D341Med (cell line): Measurements from ENCODE around the gene AUP1.

Source experiments
- DNase-seq: peaks from one replicate; pipeline ENCODE4 v3.0.0; 2012; ENCODE audit warnings: low spot score

AUP1 gene

GRCh38 chr2:74535440-74535965 is 6.0 kb upstream of the AUP1 start:
- no peak for DNase-seq

GRCh38 chr2:74534411-74534810 is 4.9 kb upstream of the AUP1 start:
- DNase-seq = no peak

- no peak for DNase-seq
Measured at GRCh38 chr2:74533464-74533863, 4.0 kb upstream of the AUP1 start.

- DNase-seq = no peak
Measured at GRCh38 chr2:74532222-74532621, 2.7 kb upstream of the AUP1 start.

- DNase-seq = no peak
Measured at GRCh38 chr2:74531666-74532065, 2.2 kb upstream of the AUP1 start.

GRCh38 chr2:74530239-74531187 is 1.0 kb upstream of the AUP1 start:
- DNase-seq = peak; percentile 55

GRCh38 chr2:74528600-74529356 is 728 bp downstream of the AUP1 start:
- no peak for DNase-seq

GRCh38 chr2:74527741-74528140 is 1.8 kb downstream of the AUP1 start:
- DNase-seq = no peak

GRCh38 chr2:74526649-74527230 is 2.8 kb downstream of the AUP1 start:
- DNase-seq = no peak

GRCh38 chr2:74525717-74526648 is 3.5 kb downstream of the AUP1 start, which contains the start of gene DQX1:
Gene DQX1, minus strand, starts transcription at chr2:74526231. Its CDS starts 502 bp downstream, at chr2:74525729.
- no peak for DNase-seq

GRCh38 chr2:74524955-74525716 is 4.4 kb downstream of the AUP1 start:
- no peak for DNase-seq

GRCh38 chr2:74524005-74524404 is 5.5 kb downstream of the AUP1 start:
- DNase-seq = no peak

- DNase-seq = no peak
Measured at GRCh38 chr2:74522516-74522915, 7.0 kb downstream of the AUP1 start.

GRCh38 chr2:74516650-74517049 is 12.9 kb downstream of the AUP1 start:
- no peak for DNase-seq

- DNase-seq = peak; percentile 83
Measured at GRCh38 chr2:74515981-74516633, 13.4 kb downstream of the AUP1 start.

- DNase-seq = peak; percentile 38
Measured at GRCh38 chr2:74515271-74515980, 14.1 kb downstream of the AUP1 start.

GRCh38 chr2:74514368-74515270 is 14.9 kb downstream of the AUP1 start, which contains the start of gene TLX2:
Gene TLX2, plus strand, starts transcription at chr2:74514450. Its CDS starts 357 bp downstream, at chr2:74514807.
- DNase-seq = peak; percentile 87
